Colonic mucosa (tissue), 4 donors: ENCODE data around the gene DMAC2L. TPM values are rescaled to one million over a fixed set of nuclear protein-coding genes. Genes with fewer than 3 reads are reported as not detected.

Experiments
- DNase-seq: peaks from one replicate; pipeline ENCODE4 v3.0.0-alpha.2; 2020
- H3K27ac ChIP-seq: fragments of 200-600 bp; one replicate; pipeline ENCODE4 v1.8.0; 2021
- H3K27me3 ChIP-seq: fragments of 200-600 bp; one replicate; pipeline ENCODE4 v1.8.0; 2021
- H3K36me3 ChIP-seq: fragments of 200-600 bp; one replicate; pipeline ENCODE4 v1.8.0; 2021
- H3K4me1 ChIP-seq: fragments of 200-600 bp; one replicate; pipeline ENCODE4 v1.8.0; 2021; ENCODE audit warnings: mild to moderate bottlenecking
- H3K4me3 ChIP-seq: fragments of 200-600 bp; one replicate; pipeline ENCODE4 v1.8.0; 2021
- H3K9ac ChIP-seq, 2 donors: one replicate each; pipeline ENCODE4 v1.7.0; 2013; ENCODE audit warnings: control low read depth in 2 of 2, low read depth in 2 of 2, low read length in 2 of 2
- H3K9me3 ChIP-seq: fragments of 200-600 bp; one replicate; pipeline ENCODE4 v1.8.0; 2021
- intact Hi-C: fragments of 100-400 bp; cut with DNase I; formaldehyde crosslinking; loops from one replicate; pipeline ENCODE4 v1.14.1; 2022
- total RNA-seq, 2 donors: library from RNA; stranded (reverse); fragmentation: NEBNext Ultra II Directional in 1 of 2; extraction: Animal tissue kit (Norgen Biotek cat#: 25700) in 1 of 2; gene quantifications; one replicate each; pipeline ENCODE4 v1.2.1, GENCODE V29; 2021
- TF ChIP-seq, protein P1 (sequence below): fragments of 200-600 bp; IDR thresholded peaks from one replicate; pipeline ENCODE4 v1.8.0; 2022; ENCODE audit warnings: antibody characterized with exemption, mild to moderate bottlenecking
- donor health status: healthy.
- donor health status: DM: no; HTN: no; CAD: no.
- donor health status: DM: no; HTN: no; CAD: no.

Gene DMAC2L
- total RNA-seq, 2 donors from 2014 or later = 15.2 to 20.9 TPM

DNA sequence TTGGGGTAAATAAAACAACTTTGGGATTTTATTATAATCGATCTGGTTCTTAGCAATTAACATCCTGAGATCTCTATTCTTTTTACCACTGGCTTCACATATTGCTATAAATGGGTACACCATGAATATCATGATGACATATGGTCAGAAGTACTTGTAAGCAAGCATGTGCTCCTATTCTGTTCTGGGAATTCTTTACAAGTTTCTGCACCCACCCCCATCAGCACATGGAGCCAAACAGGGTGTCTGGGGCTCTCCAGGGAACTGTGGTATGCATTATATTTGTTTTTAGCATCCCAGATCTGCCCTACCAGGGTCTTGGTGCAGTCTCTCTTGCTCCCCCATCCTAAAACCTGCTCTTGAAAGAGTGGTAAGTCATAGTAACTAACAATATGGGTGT, 31.3 kb downstream of the DMAC2L start:
- no peak overlapping the region for H3K9ac ChIP-seq
- intact Hi-C loops = no loop called here
- H3K27ac ChIP-seq = peak overlapping the region; percentile 11
- no peak for DNase-seq
- H3K9me3 ChIP-seq = no peaks in the 10 kb centered on the region
- H3K36me3 ChIP-seq = no peaks in the 10 kb centered on the region
- H3K27me3 ChIP-seq = no peaks in the 10 kb centered on the region
- TF ChIP-seq, protein P1, sequence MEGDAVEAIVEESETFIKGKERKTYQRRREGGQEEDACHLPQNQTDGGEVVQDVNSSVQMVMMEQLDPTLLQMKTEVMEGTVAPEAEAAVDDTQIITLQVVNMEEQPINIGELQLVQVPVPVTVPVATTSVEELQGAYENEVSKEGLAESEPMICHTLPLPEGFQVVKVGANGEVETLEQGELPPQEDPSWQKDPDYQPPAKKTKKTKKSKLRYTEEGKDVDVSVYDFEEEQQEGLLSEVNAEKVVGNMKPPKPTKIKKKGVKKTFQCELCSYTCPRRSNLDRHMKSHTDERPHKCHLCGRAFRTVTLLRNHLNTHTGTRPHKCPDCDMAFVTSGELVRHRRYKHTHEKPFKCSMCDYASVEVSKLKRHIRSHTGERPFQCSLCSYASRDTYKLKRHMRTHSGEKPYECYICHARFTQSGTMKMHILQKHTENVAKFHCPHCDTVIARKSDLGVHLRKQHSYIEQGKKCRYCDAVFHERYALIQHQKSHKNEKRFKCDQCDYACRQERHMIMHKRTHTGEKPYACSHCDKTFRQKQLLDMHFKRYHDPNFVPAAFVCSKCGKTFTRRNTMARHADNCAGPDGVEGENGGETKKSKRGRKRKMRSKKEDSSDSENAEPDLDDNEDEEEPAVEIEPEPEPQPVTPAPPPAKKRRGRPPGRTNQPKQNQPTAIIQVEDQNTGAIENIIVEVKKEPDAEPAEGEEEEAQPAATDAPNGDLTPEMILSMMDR = no peak
- peaks cover 4% of the 10 kb centered on the region for H3K4me1 ChIP-seq
- H3K4me3 ChIP-seq = no peak overlapping the region

DNA sequence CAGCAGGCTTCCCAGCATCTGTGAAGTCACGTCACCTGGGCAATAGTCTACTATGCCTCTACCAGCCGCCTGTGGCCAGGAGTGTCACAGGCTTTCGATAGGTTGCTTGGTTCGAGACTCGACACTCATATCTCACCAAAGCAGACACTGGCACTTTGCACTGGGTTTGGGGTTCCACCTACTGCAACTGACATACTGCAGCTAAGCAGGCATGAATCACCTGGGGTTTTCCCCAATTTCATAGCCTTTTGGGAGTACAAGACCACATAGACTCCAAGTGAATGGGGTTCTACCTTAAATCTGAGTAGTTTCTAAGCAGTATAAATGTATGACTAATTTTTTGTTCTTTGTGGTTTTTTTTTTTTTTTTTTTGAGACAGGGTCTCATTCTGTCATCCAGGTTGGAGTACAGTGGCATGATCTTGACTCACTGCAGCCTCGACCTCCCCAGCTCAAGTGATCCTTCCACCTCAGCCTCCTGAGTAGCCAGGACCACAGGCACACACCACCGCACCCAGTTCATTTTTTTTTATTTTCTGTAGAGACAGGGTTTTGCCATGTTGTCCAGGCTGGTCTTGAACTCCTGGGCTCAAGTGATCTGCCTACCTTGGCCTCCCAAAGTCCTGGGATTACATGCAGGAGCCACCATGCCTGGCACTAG, 32.1 kb downstream of the DMAC2L start:
- Histone ChIP-seq H3K4me3 (no peak overlapping the region), H3K27me3 (no peaks in the 10 kb centered on the region), H3K36me3 (no peaks in the 10 kb centered on the region), H3K4me1 (peaks cover 4% of the 10 kb centered on the region), H3K9me3 (no peaks in the 10 kb centered on the region), H3K27ac (no peak overlapping the region), H3K9ac (no peak overlapping the region)
- intact Hi-C loops = no loop called here
- DNase-seq = no peak
- TF ChIP-seq, protein P1 = no peak

DNA sequence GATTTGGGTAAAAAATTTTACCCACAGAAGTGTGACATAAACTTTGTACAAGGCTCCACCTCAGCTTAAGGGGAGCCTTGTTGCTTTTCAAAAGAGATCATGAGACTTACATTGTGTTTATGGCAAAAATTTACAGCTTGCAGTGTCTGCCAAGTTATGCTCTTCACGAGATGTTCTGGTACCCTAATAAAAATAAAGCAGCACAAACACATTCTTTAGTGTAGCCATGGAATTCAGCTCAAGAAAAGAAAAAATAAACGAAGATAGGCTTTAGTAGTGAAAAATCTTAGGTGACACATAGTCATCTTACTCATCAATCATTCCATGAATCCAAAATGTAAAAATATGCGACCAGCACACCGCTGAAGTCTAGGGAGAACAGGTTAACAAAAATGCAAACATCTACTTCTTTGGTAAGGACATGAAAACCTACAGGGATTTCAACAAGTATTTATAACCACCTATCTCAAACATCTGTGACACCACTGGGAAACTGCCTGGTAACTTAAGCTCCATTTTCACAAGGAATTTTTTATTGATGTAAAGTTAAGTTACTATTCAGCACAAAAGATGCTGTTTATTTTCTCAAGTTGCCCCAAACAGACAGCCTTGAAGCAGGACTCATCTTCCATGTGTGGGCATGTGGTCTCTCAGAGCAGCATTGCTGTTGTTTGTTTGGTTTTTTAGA, 32.9 kb downstream of the DMAC2L start:
- H3K27ac ChIP-seq = no peak overlapping the region
- no peaks in the 10 kb centered on the region for H3K27me3 ChIP-seq
- no peak overlapping the region for H3K9ac ChIP-seq
- intact Hi-C loops = no loop called here
- TF ChIP-seq, protein P1 = no peak
- DNase-seq = no peak
- no peak overlapping the region for H3K4me3 ChIP-seq
- H3K4me1 ChIP-seq = peaks cover 4% of the 10 kb centered on the region
- no peaks in the 10 kb centered on the region for H3K36me3 ChIP-seq
- no peaks in the 10 kb centered on the region for H3K9me3 ChIP-seq

DNA sequence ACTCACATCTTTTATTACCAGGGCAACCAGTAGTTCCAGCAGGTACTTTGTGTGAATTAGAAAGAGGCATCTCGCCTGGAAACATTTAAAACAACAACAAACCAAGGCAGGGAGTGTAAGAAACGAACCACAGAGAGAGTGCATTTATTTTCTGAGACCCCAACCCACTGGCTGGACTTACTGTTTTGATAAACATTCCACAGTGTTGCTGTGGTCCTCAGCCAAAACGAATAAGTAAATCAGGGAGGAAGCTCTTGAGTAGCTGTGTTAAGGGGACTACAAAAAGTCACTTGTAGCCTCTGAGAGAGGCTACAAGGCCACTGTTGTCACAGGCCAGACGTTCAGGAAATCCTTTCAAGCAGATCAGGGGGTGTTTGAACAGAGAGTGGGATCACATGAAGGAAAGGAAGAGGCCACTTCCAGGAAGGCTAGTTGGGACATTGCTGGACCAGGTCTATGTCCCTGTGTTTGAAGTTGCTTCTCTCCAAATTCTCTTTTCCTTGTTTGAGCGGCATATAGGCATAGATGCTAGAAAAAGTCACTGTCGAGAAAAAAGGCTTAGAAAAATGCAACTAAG, 33.8 kb downstream of the DMAC2L start:
- Histone ChIP-seq H3K9ac (no peak overlapping the region), H3K9me3 (no peaks in the 10 kb centered on the region), H3K27ac (no peak overlapping the region), H3K36me3 (no peaks in the 10 kb centered on the region), H3K4me3 (no peak overlapping the region), H3K27me3 (no peaks in the 10 kb centered on the region), H3K4me1 (peaks cover 4% of the 10 kb centered on the region)
- TF ChIP-seq, protein P1 = no peak
- intact Hi-C loops = no loop called here
- no peak for DNase-seq

DNA sequence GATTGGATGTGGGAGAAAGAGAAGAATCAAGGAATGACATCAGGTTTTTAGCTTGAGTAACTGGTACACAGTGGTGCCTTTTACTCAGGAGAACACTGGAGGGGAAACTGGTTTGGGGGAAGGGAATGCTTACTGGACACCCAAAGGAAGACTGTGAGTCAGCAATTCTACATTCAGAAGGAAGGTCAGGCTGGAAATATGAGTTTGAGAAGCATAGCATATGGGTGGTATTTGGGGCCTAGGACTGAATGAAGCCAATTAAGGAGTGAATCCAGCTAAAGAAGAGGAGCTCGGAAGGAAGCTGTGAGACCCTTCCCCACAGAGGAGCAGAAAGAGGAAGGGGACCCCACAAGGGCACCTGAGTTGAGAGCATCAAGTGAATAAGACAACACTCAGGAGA, 35.4 kb downstream of the DMAC2L start:
- Histone ChIP-seq H3K4me3 (no peak overlapping the region), H3K27ac (no peak overlapping the region), H3K9ac (no peak overlapping the region), H3K36me3 (no peaks in the 10 kb centered on the region), H3K9me3 (no peaks in the 10 kb centered on the region), H3K4me1 (peaks cover 4% of the 10 kb centered on the region), H3K27me3 (no peaks in the 10 kb centered on the region)
- TF ChIP-seq, protein P1 = no peak
- DNase-seq = no peak
- intact Hi-C loops = no loop called here
